H9 (cell line): ENCODE results near the gene OPTC. TPM values are rescaled to one million over a fixed set of nuclear protein-coding genes. Genes with fewer than 3 reads are reported as not detected.

Source experiments
- DNase-seq: peaks from one replicate; pipeline ENCODE4 v3.0.0-alpha.2; 2017
- H2AFZ ChIP-seq: one replicate; pipeline ENCODE4 v1.6.1; 2013; ENCODE audit warnings: mild to moderate bottlenecking, low read length, control low read depth, moderate library complexity
- H2AK5ac ChIP-seq: 2 replicates; pipeline ENCODE4 v1.6.1; 2013; ENCODE audit warnings: low read length, control low read depth, mixed read lengths; ENCODE audit not compliant: insufficient read length
- H2BK120ac ChIP-seq: one replicate; pipeline ENCODE4 v1.6.1; 2013; ENCODE audit warnings: low read depth, mild to moderate bottlenecking, low read length, control low read depth, inconsistent platforms; ENCODE audit not compliant: poor library complexity, severe bottlenecking
- H2BK12ac ChIP-seq: 2 replicates; pipeline ENCODE4 v1.6.1; 2013; ENCODE audit warnings: low read length, control low read depth, mixed read lengths, low read depth; ENCODE audit not compliant: insufficient read length
- H2BK15ac ChIP-seq: 2 replicates; pipeline ENCODE4 v1.6.1; 2013; ENCODE audit warnings: low read depth, low read length, control low read depth
- H2BK20ac ChIP-seq: one replicate; pipeline ENCODE4 v1.6.1; 2013; ENCODE audit warnings: low read depth, mild to moderate bottlenecking, low read length, control low read depth, inconsistent platforms; ENCODE audit not compliant: poor library complexity, severe bottlenecking
- H2BK5ac ChIP-seq: 2 replicates; pipeline ENCODE4 v1.6.1; 2013; ENCODE audit warnings: low read length, control low read depth, mixed read lengths; ENCODE audit not compliant: insufficient read length
- H3K14ac ChIP-seq: 2 replicates; pipeline ENCODE4 v1.6.1; 2013; ENCODE audit warnings: low read length, control low read depth; ENCODE audit not compliant: insufficient read depth
- H3K18ac ChIP-seq: 2 replicates; pipeline ENCODE4 v1.6.1; 2013; ENCODE audit warnings: low read depth, mild to moderate bottlenecking, mixed read lengths, low read length, control low read depth; ENCODE audit not compliant: insufficient read length
- H3K23ac ChIP-seq: 2 replicates; pipeline ENCODE4 v1.6.1; 2013; ENCODE audit warnings: low read length, control low read depth, mixed read lengths, low read depth; ENCODE audit not compliant: insufficient read length
- H3K23me2 ChIP-seq: 2 replicates; pipeline ENCODE4 v1.6.1; 2013; ENCODE audit warnings: low read depth, mild to moderate bottlenecking, mixed read lengths, low read length, control low read depth; ENCODE audit not compliant: insufficient read length, poor library complexity, severe bottlenecking
- H3K27ac ChIP-seq: 2 replicates; pipeline ENCODE4 v1.5.1; 2013; ENCODE audit warnings: low read length, control low read depth, mixed read lengths, low read depth; ENCODE audit not compliant: insufficient read length
- H3K27me3 ChIP-seq: 2 replicates; pipeline ENCODE4 v1.6.1; 2013; ENCODE audit warnings: low read length, control low read depth, inconsistent platforms; ENCODE audit not compliant: insufficient read depth
- H3K4ac ChIP-seq: 2 replicates; pipeline ENCODE4 v1.6.1; 2013; ENCODE audit warnings: low read depth, mild to moderate bottlenecking, control low read depth, inconsistent platforms, low read length, moderate library complexity
- H3K4me1 ChIP-seq: 2 replicates; pipeline ENCODE4 v1.6.1; 2013; ENCODE audit warnings: low read length, control low read depth, inconsistent platforms; ENCODE audit not compliant: insufficient read depth
- H3K4me2 ChIP-seq: 2 replicates; pipeline ENCODE4 v1.6.1; 2013; ENCODE audit warnings: low read length, control low read depth, mixed read lengths; ENCODE audit not compliant: insufficient read length, insufficient read depth
- H3K56ac ChIP-seq: 2 replicates; pipeline ENCODE4 v1.6.1; 2013; ENCODE audit warnings: low read depth, mild to moderate bottlenecking, mixed read lengths, low read length, control low read depth; ENCODE audit not compliant: insufficient read length
- H3K79me1 ChIP-seq: 2 replicates; pipeline ENCODE4 v1.6.1; 2013; ENCODE audit warnings: low read depth, mild to moderate bottlenecking, moderate library complexity, low read length, control low read depth, inconsistent platforms; ENCODE audit not compliant: insufficient read depth, poor library complexity, severe bottlenecking
- H3K79me2 ChIP-seq: 2 replicates; pipeline ENCODE4 v1.6.1; 2013; ENCODE audit warnings: low read length, control low read depth, inconsistent platforms; ENCODE audit not compliant: insufficient read depth
- H3K9ac ChIP-seq: 2 replicates; pipeline ENCODE4 v1.6.1; 2013; ENCODE audit warnings: low read length, control low read depth, mixed read lengths; ENCODE audit not compliant: insufficient read length; ENCODE audit errors: extremely low read depth
- H3K9me3 ChIP-seq: one replicate; pipeline ENCODE4 v1.6.1; 2013; ENCODE audit warnings: low read depth, low read length, inconsistent platforms; ENCODE audit not compliant: control insufficient read depth
- H3T11ph ChIP-seq: one replicate; pipeline ENCODE4 v1.6.1; 2013; ENCODE audit warnings: mild to moderate bottlenecking, low read length, control low read depth, inconsistent platforms
- H4K20me1 ChIP-seq: one replicate; pipeline ENCODE4 v1.6.1; 2013; ENCODE audit not compliant: control insufficient read depth, insufficient read length, insufficient read depth
- H4K5ac ChIP-seq: 2 replicates; pipeline ENCODE4 v1.6.1; 2013; ENCODE audit warnings: low read depth, mild to moderate bottlenecking, mixed read lengths, low read length, control low read depth; ENCODE audit not compliant: insufficient read length
- H4K8ac ChIP-seq: replicated peaks from 2 replicates; pipeline ENCODE4 v1.6.1; 2013; ENCODE audit warnings: low read length, control low read depth, mixed read lengths, low read depth; ENCODE audit not compliant: insufficient read length
- H4K91ac ChIP-seq: 2 replicates; pipeline ENCODE4 v1.6.1; 2013; ENCODE audit warnings: low read depth, mild to moderate bottlenecking, moderate library complexity, mixed read lengths, low read length, control low read depth; ENCODE audit not compliant: insufficient read length
- H3K27ac Mint-ChIP-seq, 3 experiments: 2 replicates in 2 of 3; 3 replicates in 1 of 3; pipeline ENCODE4 v1.8.0; 2020 to 2021; ENCODE audit warnings: mixed read lengths in 3 of 3, mild to moderate bottlenecking in 1 of 3, moderate library complexity in 1 of 3
- H3K27me3 Mint-ChIP-seq: 2 replicates; pipeline ENCODE4 v1.8.0; 2021; ENCODE audit warnings: low read depth, mild to moderate bottlenecking, moderate library complexity, mixed read lengths
- H3K36me3 Mint-ChIP-seq, 3 experiments: 2 replicates in 2 of 3; 3 replicates in 1 of 3; pipeline ENCODE4 v1.8.0; 2020 to 2021; ENCODE audit warnings: low read depth in 3 of 3, mixed read lengths in 3 of 3; ENCODE audit not compliant: insufficient read depth in 1 of 3
- H3K4me1 Mint-ChIP-seq, 2 experiments: 2 replicates each; pipeline ENCODE4 v1.8.0; 2020; ENCODE audit warnings: mixed read lengths in 2 of 2
- H3K4me3 Mint-ChIP-seq, 2 experiments: 2 replicates in 1 of 2; 3 replicates in 1 of 2; pipeline ENCODE4 v1.8.0; 2020 to 2021; ENCODE audit warnings: mild to moderate bottlenecking in 2 of 2, mixed read lengths in 2 of 2, moderate library complexity in 1 of 2
- H3K9me3 Mint-ChIP-seq, 2 experiments: 2 replicates in 1 of 2; 3 replicates in 1 of 2; pipeline ENCODE4 v1.8.0; 2020; ENCODE audit warnings: mild to moderate bottlenecking in 2 of 2, mixed read lengths in 2 of 2, moderate library complexity in 1 of 2
- CTCF ChIP-seq: fragments of 200-600 bp; sonication (generic); conservative IDR thresholded peaks from 3 replicates; pipeline ENCODE4 v1.8.0; 2021; ENCODE audit warnings: antibody characterized with exemption, mild to moderate bottlenecking
- WGBS: extraction: QIAGEN DNeasy Blood & Tissue Kit; methylation state at CpG from one replicate; pipeline ENCODE4 v1.1.7; 2013; ENCODE audit warnings: missing lambda C conversion rate, low lambda C conversion rate, mixed read lengths; ENCODE audit not compliant: insufficient read length; ENCODE audit errors: extremely low coverage; 5-methylcytosine and 5-hydroxymethylcytosine counted together
- total RNA-seq: library from RNA; stranded (reverse); gene quantifications from 2 replicates; pipeline ENCODE4 v1.2.1, GENCODE V29; 2021

Gene OPTC
- total RNA-seq, 1 experiment from 2014 or later: 1.1 TPM

DNA sequence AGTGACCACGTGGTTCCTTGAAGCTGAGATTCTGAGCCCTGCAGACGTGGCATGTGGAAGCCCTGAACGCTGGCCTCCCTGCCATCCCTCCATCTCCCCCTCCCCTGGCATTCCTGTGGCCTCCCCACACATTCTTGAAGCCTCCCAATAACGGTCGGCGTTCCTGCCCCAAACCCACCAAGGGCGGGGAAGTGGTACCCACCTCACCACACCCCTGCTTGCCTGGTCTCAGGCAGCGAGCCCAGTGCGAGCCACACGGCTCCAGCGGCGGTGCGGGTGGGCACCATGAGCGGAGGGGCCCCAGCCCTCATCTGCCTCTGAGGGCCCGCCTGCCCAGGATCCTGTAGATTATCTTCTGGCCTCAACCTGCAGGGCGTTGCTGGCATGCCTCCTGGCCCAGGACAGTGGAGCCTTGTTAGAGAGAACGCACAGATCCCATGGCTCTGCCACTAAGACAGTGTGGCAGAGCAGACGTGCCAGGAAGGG lies 38.9 kb upstream of the OPTC start:
- H2BK15ac ChIP-seq: no peak overlapping the region
- H3K18ac ChIP-seq: no peak overlapping the region
- H3K4me1 ChIP-seq: no peaks in the 10 kb centered on the region
- Mint-ChIP-seq H3K27ac (no peak overlapping the region; a peak in 1 of 7 replicates), H3K9me3 (no peaks in the 10 kb centered on the region; a peak in 1 of 5 replicates), H3K4me1 (peaks cover 10 to 20% of the 10 kb centered on the region in 2 experiments), H3K27me3 (peaks cover 4% of the 10 kb centered on the region), H3K36me3 (no peaks in the 10 kb centered on the region), H3K4me3 (no peak overlapping the region)
- DNase-seq: no peak
- no peaks in the 10 kb centered on the region for H3K79me2 ChIP-seq
- H4K20me1 ChIP-seq: no peaks in the 10 kb centered on the region
- H3K23ac ChIP-seq: no peak overlapping the region
- no peak overlapping the region for H3T11ph ChIP-seq
- no peak for TF ChIP-seq CTCF
- H2AK5ac ChIP-seq: no peak overlapping the region
- no peak overlapping the region for H4K5ac ChIP-seq
- H2AFZ ChIP-seq: no peak overlapping the region
- WGBS: no CpG with 5 or more reads among the region's 18 CpGs
- H3K79me1 ChIP-seq: no peaks in the 10 kb centered on the region
- no peak overlapping the region for H2BK12ac ChIP-seq
- no peaks in the 10 kb centered on the region for H3K27me3 ChIP-seq
- H2BK20ac ChIP-seq: no peak overlapping the region
- H3K14ac ChIP-seq: no peak overlapping the region
- no peak overlapping the region for H3K56ac ChIP-seq
- H2BK120ac ChIP-seq: no peak overlapping the region
- no peak overlapping the region for H3K27ac ChIP-seq
- no peaks in the 10 kb centered on the region for H3K23me2 ChIP-seq
- H3K4ac ChIP-seq: no peak overlapping the region
- no peak overlapping the region for H3K4me2 ChIP-seq
- H4K91ac ChIP-seq: no peak overlapping the region
- H4K8ac ChIP-seq: no peak overlapping the region
- H2BK5ac ChIP-seq: no peak overlapping the region
- no peaks in the 10 kb centered on the region for H3K9me3 ChIP-seq
- H3K9ac ChIP-seq: no peak overlapping the region
